ENCODE measurements around the gene ERO1B. TPM values are rescaled to one million over a fixed set of nuclear protein-coding genes. Genes with fewer than 3 reads are reported as not detected.

The ERO1B gene
- total RNA-seq, 1 experiment from 2014 or later, result 6.4 TPM

DNA sequence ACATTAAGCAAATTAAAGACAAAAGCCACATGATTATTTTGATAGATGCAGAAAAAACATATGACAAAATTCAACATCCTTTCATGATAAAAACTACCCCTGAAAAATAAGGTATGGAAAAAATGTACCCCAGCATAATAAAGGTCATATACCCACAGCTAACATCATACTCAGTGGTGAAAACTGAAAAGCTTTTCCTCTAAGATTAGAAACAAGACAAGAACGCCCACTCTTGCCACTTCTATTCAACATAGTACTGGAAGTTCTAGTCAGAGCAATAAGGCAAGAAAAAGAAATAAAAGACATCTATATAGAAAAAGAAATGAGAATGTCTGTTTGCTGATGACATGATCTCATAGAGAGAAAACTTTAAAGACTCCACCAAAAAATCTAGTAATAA lies 20.7 kb downstream of the ERO1B start:
- H3K9me3 Mint-ChIP-seq (ENCODE audit: low read depth, unreplicated experiment), result peaks cover 17% of the 10 kb centered on the region
- TF ChIP-seq, protein P1, sequence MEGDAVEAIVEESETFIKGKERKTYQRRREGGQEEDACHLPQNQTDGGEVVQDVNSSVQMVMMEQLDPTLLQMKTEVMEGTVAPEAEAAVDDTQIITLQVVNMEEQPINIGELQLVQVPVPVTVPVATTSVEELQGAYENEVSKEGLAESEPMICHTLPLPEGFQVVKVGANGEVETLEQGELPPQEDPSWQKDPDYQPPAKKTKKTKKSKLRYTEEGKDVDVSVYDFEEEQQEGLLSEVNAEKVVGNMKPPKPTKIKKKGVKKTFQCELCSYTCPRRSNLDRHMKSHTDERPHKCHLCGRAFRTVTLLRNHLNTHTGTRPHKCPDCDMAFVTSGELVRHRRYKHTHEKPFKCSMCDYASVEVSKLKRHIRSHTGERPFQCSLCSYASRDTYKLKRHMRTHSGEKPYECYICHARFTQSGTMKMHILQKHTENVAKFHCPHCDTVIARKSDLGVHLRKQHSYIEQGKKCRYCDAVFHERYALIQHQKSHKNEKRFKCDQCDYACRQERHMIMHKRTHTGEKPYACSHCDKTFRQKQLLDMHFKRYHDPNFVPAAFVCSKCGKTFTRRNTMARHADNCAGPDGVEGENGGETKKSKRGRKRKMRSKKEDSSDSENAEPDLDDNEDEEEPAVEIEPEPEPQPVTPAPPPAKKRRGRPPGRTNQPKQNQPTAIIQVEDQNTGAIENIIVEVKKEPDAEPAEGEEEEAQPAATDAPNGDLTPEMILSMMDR (IDR thresholded peaks at IDR 0.05; ENCODE audit: unreplicated experiment), result no peak
- no peaks in the 10 kb centered on the region for H3K4me1 Mint-ChIP-seq (ENCODE audit: low read depth, unreplicated experiment)
- CTCF ChIA-PET, result no interaction called here
- no peak for DNase-seq
- intact Hi-C loops (cut with micrococcal nuclease; ENCODE audit: unreplicated experiment), result no loop called here
- no peak overlapping the region for H3K27ac Mint-ChIP-seq (ENCODE audit: unreplicated experiment)
- no peaks in the 10 kb centered on the region for H3K36me3 Mint-ChIP-seq (ENCODE audit: insufficient read depth, unreplicated experiment)
- H3K4me3 Mint-ChIP-seq (ENCODE audit: low read depth, unreplicated experiment), result no peak overlapping the region
- BruUV-seq (replicated peaks), result no TSS peak
- H3K27me3 Mint-ChIP-seq (ENCODE audit: unreplicated experiment), result no peaks in the 10 kb centered on the region

DNA sequence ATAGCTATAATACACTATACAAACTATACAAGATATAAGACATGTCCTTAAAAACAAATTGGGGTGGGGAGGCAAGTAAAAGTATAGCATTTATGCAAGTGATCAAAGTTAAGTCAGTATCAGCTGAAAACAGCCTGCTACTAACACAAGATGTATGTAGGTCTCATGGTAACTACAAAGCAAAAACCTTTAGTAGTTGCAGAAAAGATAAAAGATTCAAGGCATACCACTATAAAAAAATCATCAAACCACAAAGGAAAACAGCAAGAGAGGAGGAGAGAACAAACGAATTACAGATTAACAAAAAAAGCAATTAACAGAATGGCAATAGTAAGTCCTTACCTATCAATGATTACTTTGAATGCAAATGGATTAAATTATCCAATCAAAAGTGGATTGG lies 22.7 kb downstream of the ERO1B start:
- Mint-ChIP-seq H3K9me3 (ENCODE audit: low read depth, unreplicated experiment) (peaks cover 17% of the 10 kb centered on the region), H3K36me3 (ENCODE audit: insufficient read depth, unreplicated experiment) (no peaks in the 10 kb centered on the region), H3K4me1 (ENCODE audit: low read depth, unreplicated experiment) (no peaks in the 10 kb centered on the region), H3K27me3 (ENCODE audit: unreplicated experiment) (no peaks in the 10 kb centered on the region), H3K4me3 (ENCODE audit: low read depth, unreplicated experiment) (no peak overlapping the region), H3K27ac (ENCODE audit: unreplicated experiment) (no peak overlapping the region)
- BruUV-seq (replicated peaks), result no TSS peak
- CTCF ChIA-PET, result no interaction called here
- intact Hi-C loops (cut with micrococcal nuclease; ENCODE audit: unreplicated experiment), result no loop called here
- no peak for DNase-seq
- TF ChIP-seq, protein P1 (IDR thresholded peaks at IDR 0.05; ENCODE audit: unreplicated experiment), result no peak

DNA sequence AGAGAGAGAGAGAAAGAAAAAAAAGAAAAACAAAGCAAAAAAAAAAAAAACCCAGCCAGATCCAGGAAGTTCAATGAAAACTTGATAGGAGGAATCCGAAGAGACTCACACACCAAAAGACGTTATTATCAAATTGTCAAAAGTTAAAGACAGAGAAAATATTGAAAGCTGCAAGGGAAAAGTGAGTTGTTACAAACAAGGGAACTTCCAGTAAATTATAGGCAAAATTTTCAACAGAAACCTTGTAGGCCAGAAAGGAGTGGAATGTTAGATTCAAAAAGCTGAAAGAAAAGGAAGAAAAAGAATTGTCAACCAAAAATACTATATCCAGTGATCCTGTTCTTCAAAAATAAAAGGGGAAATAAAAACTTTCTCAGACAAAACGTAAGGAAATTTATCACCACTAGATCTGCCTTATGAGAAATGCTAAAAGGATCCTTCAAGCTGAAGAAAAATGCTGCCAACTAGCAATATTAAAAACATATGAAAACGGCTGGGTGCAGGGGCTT lies 23.6 kb downstream of the ERO1B start:
- H3K36me3 Mint-ChIP-seq (ENCODE audit: insufficient read depth, unreplicated experiment), result no peaks in the 10 kb centered on the region
- H3K9me3 Mint-ChIP-seq (ENCODE audit: low read depth, unreplicated experiment), result peaks cover 17% of the 10 kb centered on the region
- H3K4me1 Mint-ChIP-seq (ENCODE audit: low read depth, unreplicated experiment), result no peaks in the 10 kb centered on the region
- H3K27me3 Mint-ChIP-seq (ENCODE audit: unreplicated experiment), result no peaks in the 10 kb centered on the region
- CTCF ChIA-PET, result no interaction called here
- no peak overlapping the region for H3K27ac Mint-ChIP-seq (ENCODE audit: unreplicated experiment)
- H3K4me3 Mint-ChIP-seq (ENCODE audit: low read depth, unreplicated experiment), result no peak overlapping the region
- no peak for DNase-seq
- no TSS peak for BruUV-seq (replicated peaks)
- TF ChIP-seq, protein P1 (IDR thresholded peaks at IDR 0.05; ENCODE audit: unreplicated experiment), result no peak
- intact Hi-C loops (cut with micrococcal nuclease; ENCODE audit: unreplicated experiment), result no loop called here

DNA sequence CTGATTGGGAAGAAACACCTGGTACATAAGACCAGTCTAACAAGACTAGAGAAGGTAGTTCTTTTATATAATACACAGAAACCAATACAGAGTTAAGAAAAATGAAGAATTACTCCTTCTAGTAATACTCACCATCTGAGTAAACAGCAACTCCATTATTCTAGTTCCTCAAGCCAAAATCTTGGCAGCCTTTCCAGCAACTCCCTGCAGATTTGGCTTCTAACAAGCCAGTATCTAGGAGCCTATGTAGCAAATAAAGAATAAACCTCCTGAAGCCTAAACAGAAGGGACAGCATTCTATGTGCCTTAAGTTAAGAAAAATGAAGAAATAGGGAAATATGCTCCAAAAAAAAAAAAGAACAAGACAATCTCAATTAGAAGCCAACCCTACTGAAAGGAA lies 24.5 kb downstream of the ERO1B start:
- H3K4me3 Mint-ChIP-seq (ENCODE audit: low read depth, unreplicated experiment), result no peak overlapping the region
- CTCF ChIA-PET, result no interaction called here
- H3K4me1 Mint-ChIP-seq (ENCODE audit: low read depth, unreplicated experiment), result no peaks in the 10 kb centered on the region
- TF ChIP-seq, protein P1 (IDR thresholded peaks at IDR 0.05; ENCODE audit: unreplicated experiment), result no peak
- H3K27ac Mint-ChIP-seq (ENCODE audit: unreplicated experiment), result no peak overlapping the region
- no peak for DNase-seq
- no peaks in the 10 kb centered on the region for H3K36me3 Mint-ChIP-seq (ENCODE audit: insufficient read depth, unreplicated experiment)
- no TSS peak for BruUV-seq (replicated peaks)
- H3K9me3 Mint-ChIP-seq (ENCODE audit: low read depth, unreplicated experiment), result peaks cover 17% of the 10 kb centered on the region
- no peaks in the 10 kb centered on the region for H3K27me3 Mint-ChIP-seq (ENCODE audit: unreplicated experiment)
- intact Hi-C loops (cut with micrococcal nuclease; ENCODE audit: unreplicated experiment), result no loop called here
